MM.1S (cell line): ENCODE measurements around the gene CIZ1.
A peak's percentile ranks its signal among the peaks of the same experiment; 100 is the strongest.

Source experiments
- CTCF ChIP-seq: fragments of 300-600 bp; sonication (generic); IDR thresholded peaks from 2 replicates; pipeline ENCODE4 v1.5.1; 2016; ENCODE audit warnings: antibody characterized with exemption, low read length, mixed read lengths
- EZH2 ChIP-seq: fragments of 300-600 bp; sonication (generic); optimal IDR thresholded peaks from 2 replicates; pipeline ENCODE3; 2017; ENCODE audit warnings: low read depth, mild to moderate bottlenecking, antibody characterized with exemption, low read length, mixed read lengths

GRCh38 chr9:128203024-128203706 lies 11.8 kb upstream of the CIZ1 start, which contains the start of gene DNM1:
- TF ChIP-seq CTCF (peak; percentile 58), EZH2 (no peak)
